Body of pancreas (tissue), 4 donors: Measurements from ENCODE around the gene DGKQ.

Source experiments
- POLR2A ChIP-seq, 3 donors: fragments of 450-650 bp; IDR thresholded peaks; one replicate each; pipeline ENCODE4 v1.6.1; 2016; ENCODE audit warnings: antibody characterized with exemption in 3 of 3, mild to moderate bottlenecking in 2 of 3
- TF ChIP-seq, protein P1 (sequence below), 7 experiments: fragments of 450-650 bp in 4 of 7; fragments of 200-600 bp in 3 of 7; sonication (generic) in 3 of 7; IDR thresholded peaks; one replicate each; pipeline ENCODE4 v1.5.1; 2016 to 2019; ENCODE audit warnings: antibody characterized with exemption in 7 of 7

DNA sequence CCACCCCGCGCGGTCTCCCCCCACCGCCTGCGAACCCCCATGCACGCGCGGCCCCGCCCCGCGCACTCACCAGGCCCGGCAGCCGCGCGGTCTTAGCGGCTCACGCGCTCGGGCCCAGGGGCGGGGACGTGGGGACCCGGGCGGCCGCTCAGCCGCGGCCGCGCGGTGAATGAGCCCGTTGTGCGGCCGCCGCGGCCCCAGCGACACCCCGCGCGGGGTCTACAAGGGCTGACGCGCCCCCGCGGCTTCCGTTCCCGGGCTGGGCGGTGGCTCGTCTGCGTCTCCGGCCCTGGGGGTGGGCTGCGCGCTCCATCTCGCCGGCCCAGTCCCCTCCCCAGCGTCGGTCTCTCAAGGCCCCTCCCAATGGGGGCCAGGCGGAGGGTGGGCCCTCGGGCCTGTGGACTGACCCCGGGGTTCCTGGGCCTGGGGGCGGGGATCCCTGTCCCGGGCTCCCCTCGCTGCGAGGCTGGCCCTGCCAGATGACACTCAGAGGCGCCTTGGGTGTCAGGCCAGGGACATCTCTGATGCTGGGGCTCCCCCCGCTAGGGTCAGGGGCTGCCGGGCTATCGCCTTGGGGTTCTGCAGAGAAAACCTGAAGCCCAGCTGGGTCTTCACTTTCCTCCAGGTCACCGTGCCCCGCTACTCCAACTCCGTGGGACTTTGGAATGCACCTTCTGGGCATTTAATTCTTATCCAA, 24.2 kb upstream of the DGKQ start:
- TF ChIP-seq, protein P1, sequence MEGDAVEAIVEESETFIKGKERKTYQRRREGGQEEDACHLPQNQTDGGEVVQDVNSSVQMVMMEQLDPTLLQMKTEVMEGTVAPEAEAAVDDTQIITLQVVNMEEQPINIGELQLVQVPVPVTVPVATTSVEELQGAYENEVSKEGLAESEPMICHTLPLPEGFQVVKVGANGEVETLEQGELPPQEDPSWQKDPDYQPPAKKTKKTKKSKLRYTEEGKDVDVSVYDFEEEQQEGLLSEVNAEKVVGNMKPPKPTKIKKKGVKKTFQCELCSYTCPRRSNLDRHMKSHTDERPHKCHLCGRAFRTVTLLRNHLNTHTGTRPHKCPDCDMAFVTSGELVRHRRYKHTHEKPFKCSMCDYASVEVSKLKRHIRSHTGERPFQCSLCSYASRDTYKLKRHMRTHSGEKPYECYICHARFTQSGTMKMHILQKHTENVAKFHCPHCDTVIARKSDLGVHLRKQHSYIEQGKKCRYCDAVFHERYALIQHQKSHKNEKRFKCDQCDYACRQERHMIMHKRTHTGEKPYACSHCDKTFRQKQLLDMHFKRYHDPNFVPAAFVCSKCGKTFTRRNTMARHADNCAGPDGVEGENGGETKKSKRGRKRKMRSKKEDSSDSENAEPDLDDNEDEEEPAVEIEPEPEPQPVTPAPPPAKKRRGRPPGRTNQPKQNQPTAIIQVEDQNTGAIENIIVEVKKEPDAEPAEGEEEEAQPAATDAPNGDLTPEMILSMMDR (IDR thresholded peaks at IDR 0.05) = no peak
- no peak for TF ChIP-seq POLR2A (IDR thresholded peaks at IDR 0.05)
